Ecto neural progenitor cell (in vitro differentiated cells): ENCODE results near the gene PPP1R37.

Experiments used
- DNase-seq: peaks from one replicate; pipeline ENCODE4 v3.0.0-alpha.2; 2018; ENCODE audit warnings: low spot score

Gene PPP1R37

GRCh38 chr19:45169602-45170001 is 76.6 kb downstream of the PPP1R37 start:
- no peak for DNase-seq

DNA sequence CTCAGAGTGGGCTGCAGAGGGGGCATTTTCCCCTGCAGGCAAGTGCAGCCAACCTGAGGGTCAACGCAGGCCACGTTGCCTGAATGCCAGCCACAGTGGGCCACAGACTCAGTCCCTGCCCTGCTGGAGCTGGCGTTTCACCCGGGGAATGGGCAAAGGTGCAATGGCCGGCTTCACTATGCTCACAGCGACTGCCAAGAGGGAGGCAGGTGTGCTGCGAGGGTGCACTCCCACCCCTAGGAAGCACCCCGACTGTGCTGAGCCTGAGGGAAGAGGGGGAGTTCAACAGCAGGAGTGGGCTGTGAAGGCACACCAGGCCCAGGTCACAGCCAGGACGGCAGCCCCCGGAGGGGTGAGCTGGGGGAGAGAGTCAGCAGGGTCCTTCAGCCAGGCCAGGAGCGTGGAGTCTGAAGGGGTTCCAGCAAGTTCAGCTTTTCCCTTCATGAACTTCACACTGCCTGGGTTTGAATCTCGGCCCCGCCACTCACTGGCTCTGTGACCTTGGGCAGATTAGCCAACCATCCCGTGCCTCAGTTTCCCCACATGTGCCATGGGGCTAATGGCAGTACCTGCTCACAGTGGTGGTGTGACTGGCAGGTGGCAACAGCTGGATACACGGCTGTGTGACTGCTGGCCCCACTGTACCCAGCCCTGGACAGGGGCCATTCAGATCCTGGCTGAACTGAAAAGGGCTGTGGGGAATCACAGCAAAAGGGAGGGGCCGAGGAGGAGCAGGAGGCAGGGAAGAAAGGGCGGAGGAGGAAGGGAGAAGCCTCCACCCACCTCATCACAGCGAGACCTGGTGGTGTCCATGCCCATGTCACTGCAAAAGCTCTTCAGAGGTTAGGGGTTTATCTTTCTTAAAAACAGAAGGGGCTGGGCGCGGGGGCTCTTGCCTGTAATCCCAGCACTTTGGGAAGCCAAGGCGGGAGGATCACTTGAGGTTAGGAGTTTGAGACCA is 77.4 kb downstream of the PPP1R37 start:
- DNase-seq, result no peak

DNA sequence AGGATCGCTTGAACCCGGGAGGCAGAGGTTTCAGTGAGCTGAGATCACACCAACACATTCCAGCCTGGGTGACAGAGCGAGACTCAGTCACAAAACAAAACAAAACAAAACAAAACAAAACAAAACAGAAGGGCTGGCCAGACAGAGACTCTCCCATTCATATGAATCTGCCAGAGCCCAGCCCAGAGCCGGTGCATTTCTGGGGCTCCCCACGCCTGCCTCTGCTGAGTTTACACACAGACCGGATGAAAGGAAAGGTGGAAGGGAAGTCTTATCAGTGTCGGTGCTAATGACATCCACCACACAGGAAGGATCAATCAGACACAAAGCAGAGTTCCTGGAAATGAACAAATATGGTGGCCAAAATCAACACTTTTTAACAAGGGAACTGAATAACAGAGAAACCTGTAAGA is 78.2 kb downstream of the PPP1R37 start:
- DNase-seq, result no peak

GRCh38 chr19:45172173-45172572 is 79.2 kb downstream of the PPP1R37 start:
- DNase-seq, result no peak

DNA sequence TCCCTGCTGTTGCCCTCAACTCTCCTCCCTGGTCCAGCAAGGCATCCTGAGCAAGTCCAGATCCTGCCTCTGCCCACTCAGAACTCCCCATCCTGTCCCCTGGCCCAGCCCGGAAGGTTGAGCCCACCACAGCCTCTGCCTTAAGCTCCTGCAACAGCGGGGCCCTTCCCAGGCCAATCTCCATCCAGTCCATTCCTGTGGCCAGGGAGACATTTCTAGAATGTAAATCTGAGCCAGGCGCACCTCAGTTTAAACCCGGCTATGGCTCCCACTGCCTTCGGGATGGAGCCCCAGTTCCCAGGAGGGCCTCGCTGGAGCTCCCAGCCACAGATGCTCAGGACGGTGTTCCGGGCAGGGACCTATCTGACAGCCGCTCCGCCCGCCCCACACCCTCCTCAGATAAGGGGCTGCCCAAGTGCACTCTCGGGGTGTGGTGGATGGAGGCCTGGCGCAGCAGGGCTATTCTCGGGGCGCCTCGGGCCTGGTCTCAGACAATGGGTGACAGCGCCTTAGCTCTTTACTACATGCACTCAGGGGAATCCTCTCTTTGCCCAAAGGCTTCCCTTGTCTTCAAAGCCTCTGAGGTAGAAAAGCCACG is 79.7 kb downstream of the PPP1R37 start:
- DNase-seq, result no peak

DNA sequence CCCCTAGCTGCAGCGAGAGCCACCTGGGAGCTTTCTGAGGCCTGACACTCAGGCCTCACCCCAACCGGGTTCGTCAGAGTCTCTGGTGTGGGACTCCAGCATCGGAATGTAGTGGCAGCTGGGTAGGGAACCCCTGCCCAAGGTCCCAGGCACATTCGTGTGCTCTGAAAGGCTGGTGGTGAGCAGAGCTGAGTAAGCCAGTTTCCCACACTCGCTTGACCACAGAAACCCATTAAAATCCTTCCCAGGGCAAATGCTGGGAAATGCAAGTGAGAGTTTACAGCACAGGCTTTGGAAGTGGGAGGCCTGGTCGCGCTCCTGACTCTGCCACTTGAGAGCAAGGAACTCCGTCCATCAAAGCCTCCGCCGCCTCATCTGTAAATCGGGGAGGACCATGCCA is 80.8 kb downstream of the PPP1R37 start:
- DNase-seq, result no peak

GRCh38 chr19:45175515-45176345 is 82.8 kb downstream of the PPP1R37 start:
- DNase-seq, result no peak

DNA sequence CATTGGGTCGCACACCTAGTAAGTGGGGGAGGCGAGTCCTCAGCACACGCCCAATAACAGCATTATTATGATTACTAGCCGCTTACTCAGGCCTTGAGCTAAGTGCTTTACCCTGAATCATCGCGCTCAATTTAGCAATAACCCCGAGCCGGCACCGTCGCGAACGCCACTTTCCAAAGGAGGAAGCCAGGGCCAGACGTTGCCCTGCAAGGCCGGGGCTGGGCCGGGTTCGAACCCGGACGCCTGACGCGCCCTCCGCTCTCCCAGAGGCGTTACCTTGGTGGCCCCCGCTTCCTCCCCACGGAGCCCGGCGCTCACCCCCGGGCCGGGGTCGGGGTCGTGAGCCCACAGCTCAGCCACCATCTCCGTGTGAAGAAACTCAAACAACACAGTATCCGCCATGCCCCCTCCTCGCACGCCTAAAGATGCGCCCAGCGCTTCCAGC is 84.9 kb downstream of the PPP1R37 start, which contains the start of gene TRAPPC6A:
TRAPPC6A (minus strand) TSS at position 421 of the 445 bp plus-strand sequence; CDS start at position 402, 19 bp downstream.
- no peak for DNase-seq

DNA sequence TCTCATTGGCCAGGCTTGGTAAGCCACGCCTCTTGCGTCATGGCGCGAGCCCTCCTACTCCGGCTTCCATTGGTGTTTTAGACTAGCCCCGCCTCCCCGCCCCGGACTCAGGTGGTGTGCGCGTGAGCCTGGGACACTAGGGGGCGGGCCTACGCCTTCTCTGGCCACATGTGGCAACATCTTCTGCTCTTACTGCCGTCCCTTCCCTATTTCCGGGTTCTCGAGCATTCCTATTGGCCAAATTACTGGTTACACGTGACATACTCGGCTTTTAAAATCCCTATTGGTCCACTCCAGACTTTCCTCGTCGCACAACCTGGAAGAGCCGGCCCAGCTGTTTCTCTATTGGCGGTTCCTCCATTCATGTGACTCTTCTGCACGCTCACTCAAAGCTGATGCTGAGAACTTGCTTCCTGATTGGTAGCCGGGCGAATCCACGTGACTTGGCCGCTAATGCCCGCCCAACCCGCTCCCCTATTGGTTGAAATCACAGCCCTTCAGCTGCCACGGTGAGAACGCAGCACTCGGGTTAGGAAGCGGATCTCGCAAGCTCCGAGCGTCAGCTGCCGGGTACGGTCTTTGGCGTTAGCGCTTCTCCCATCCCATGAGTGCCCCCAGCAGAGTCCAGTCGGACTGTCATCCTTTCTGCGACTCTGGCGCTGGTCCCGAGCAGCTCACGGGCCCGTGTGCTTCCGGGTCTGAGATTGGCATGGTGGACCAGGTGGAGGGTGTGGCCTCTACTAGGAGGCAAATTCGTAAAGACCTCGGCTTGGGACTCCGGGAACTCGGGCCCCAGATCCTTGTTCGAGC is 85.5 kb downstream of the PPP1R37 start, which contains the start of gene BLOC1S3:
BLOC1S3 (plus strand) TSS at position 523 of the 810 bp plus-strand sequence. CDS start 513 bp downstream, outside the sequence.
- DNase-seq, result peak; percentile 100

DNA sequence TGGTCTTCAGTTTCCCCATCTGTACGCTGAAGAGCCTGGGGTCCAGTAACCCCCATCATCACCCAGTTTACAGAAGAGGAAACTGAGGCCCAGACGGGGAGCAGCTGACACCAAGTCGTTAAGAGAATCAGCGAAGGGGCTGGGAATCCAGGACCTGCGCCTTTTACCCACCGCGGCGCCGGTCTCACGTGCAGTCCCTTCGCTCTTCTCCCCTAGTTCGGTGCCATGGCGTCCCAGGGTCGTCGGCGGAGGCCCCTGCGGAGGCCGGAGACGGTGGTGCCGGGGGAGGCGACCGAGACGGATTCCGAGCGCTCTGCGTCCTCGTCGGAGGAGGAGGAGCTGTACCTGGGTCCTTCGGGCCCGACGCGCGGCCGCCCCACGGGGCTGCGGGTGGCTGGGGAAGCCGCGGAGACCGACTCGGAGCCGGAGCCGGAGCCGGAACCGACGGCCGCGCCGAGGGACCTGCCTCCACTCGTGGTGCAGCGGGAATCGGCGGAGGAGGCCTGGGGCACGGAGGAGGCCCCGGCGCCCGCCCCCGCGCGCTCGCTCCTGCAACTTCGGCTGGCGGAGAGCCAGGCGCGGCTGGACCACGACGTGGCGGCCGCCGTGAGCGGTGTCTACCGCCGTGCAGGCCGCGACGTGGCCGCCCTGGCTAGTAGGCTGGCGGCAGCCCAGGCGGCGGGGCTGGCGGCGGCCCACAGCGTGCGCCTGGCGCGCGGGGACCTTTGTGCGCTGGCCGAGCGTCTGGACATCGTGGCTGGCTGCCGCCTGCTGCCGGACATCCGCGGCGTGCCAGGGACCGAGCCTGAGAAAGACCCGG is 86.3 kb downstream of the PPP1R37 start:
- DNase-seq, result no peak

DNA sequence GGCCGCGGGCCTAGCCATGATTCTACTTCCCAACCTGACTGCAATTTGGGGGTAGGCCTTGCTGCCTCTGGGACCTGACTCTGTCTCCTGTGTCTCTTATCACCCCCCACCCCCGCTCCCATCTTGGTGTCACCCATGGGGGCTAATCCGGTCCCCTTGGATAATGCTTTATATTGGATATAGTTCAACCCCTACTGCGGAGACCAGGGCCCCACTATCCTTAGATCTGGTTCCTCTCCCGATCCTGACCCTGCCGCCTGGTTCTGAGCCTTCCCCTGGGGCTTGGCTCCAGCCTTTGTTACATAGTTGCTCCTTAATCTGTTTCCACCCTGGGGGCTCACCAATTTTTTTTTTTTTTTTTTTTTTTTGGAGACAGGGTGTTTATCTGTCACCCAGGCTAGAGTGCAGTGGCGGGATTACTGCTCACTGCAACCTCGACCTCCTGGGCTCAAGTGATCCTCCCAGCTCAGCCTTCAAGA is 87.0 kb downstream of the PPP1R37 start:
- no peak for DNase-seq

DNA sequence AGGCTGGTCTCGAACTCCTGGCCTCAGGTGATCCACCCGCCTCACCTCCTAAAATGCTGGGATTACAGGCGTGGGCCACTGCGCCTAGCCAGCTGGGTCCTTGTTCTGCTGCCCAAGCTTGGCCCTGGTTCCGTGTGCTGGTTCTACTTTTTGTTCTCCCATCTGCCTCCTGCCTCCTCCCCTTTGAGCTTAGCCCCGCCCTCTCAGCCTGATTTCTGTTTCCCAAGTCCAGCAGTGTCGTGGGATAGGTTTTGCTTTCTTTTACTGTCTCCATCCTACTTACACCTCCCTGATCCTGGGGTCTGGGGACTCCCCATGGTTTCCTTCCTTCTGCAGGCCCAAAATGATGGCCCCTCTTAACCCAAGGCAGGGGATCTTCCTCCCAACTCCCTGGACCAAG is 88.0 kb downstream of the PPP1R37 start:
- DNase-seq, result no peak

DNA sequence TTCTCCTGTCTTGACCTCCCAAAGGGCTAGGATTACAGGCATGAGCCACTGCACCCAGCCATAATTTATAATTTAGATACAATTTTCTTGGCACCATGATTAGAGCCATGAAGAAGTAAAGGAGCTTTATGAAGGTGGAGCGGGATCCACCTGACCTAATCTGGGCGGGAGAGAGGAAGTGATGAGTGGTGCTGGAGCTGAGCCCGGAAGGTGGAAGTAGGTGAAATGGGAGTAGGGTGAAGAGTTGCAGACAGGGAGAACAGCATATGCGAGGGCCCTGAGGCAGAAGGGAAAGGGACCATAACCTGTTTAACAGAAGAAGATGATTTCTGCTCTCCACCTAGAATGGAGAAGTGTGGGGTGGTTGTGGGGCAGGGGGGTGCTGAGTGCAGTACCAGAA is 89.8 kb downstream of the PPP1R37 start:
- DNase-seq, result no peak

- DNase-seq, result no peak
These were observed 91.1 kb downstream of the PPP1R37 start for GRCh38 chr19:45184115-45184514.

GRCh38 chr19:45186509-45187334 is 93.7 kb downstream of the PPP1R37 start:
- DNase-seq, result no peak

DNA sequence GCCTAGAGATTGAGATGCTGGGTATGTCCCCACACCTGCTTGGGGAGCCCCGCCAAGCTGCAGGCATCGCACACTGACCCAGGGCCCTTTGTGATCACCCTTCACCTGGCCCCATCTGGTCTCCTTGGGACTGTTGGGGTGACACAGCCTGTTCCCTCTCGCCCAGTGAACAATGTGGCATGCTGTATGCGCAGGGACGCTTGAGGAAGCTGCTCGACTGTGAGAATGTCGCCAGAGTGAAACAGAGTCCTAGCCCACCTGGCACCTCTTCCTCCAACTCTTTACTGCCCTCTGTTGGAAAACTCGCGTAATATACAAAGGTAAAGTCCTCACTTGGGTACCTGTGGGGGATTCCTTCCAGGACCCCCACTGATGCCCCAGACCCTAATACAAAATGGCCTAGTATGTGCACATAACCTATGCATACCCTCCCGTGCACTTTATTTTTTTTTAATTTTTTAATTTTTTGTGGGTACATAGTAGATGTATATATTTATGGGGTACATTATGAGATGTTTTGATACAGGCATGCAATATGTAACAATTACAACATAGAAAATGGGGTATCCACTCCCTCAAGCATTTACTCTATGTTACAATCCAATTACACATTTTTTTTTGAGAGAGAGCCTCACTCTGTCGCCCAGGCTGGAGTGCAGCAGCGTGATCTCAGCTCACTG is 94.6 kb downstream of the PPP1R37 start:
- DNase-seq, result no peak

DNA sequence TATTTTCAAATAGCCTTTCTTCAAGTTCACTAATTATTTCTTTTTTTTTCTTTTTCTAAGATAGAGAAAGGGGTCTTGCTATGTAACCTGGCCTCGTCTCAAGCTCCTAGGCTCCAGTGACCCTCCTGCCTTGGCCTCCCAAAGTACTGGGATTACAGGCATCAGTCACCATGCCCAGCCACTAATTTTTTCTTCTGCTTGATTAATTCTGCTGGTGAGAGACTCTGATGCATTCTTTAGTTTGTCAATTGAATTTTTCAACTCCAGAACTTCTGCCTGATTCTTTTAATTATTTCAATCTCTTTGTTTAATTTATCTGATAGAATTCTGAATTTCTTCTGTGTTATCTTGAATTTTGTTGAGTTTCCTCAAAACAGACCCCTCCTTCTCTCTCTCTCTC is 97.0 kb downstream of the PPP1R37 start:
- no peak for DNase-seq

- DNase-seq, result no peak
These were observed 98.4 kb downstream of the PPP1R37 start for GRCh38 chr19:45191375-45191774.

GRCh38 chr19:45195764-45196163 is 102.8 kb downstream of the PPP1R37 start:
- DNase-seq, result no peak
